ENCODE measurements around the gene FTO. TPM values are rescaled to one million over a fixed set of nuclear protein-coding genes. Genes with fewer than 3 reads are reported as not detected.

The FTO gene
- total and polyA plus RNA-seq, 2 experiments from 2014 or later = 46.8 to 77.7 TPM

DNA sequence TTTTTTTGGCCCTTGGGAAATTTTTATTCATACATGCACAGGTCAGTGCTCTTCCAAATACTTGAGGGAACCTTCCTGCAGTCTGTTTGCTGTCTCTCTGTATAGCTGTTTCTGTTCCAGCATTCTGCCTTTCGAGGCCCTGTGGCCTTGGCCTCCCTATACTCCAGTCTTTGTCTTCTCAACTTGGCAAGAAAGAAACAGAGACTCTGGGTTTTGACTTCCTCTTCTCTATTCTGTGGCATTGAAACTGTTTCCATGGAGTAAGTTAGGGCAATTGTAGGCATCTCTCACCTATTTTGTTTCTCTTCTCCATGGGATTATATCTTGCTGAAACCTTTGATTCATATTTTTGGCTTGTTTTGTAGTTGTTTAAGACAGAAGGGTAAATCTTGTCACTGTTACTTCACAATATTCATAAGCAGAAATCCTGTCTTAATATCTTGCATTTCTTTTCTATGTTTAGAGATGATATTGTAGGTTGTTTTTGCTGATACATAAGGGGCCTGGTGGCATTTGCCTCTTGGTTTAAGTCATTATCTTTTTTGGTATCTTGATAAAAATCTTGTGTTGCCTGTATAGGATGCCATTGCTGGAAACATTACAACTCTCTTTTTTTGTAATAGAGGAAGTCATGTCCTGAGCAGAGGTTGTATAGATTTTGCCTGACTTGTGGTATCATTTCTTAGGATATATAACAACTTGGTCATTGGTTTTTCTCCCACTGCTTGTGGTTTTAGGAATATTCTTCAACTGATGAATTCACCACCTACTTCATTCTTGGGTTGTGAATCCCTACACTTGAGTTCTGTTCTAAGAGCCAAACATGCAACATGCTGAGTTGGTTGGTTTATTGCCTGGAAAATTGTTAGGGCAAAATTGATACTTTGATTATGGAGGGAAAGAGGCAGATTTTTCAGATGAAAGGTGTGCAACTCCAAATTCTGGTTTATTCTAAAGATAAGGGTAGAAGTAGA is 168.6 kb downstream of the FTO start:
- no peak overlapping the region for H2AFZ ChIP-seq
- H3K4me3 ChIP-seq = no peak overlapping the region
- peaks cover 12% of the 10 kb centered on the region for H3K9me3 ChIP-seq (ENCODE audit: low read depth)
- TF ChIP-seq CTCF (IDR thresholded peaks at IDR 0.05; ENCODE audit: poor library complexity) (no peak), EZH2 (IDR thresholded peaks at IDR 0.05; ENCODE audit: borderline replicate concordance) (no peak), EZH2phosphoT487 (IDR thresholded peaks at IDR 0.05; ENCODE audit: low read depth, severe bottlenecking, unreplicated experiment) (no peak)
- WGBS (ENCODE audit: low lambda C conversion rate, missing lambda C conversion rate) = 92% methylated on average over 1 of the region's 1 CpG
- H4K20me1 ChIP-seq (ENCODE audit: insufficient read depth, poor library complexity, severe bottlenecking) = no peaks in the 10 kb centered on the region
- H3K9me2 ChIP-seq (replicated peaks; ENCODE audit: insufficient read depth) = no peaks in the 10 kb centered on the region
- H3K27ac ChIP-seq = no peak overlapping the region
- H3K79me2 ChIP-seq = no peaks in the 10 kb centered on the region
- no peaks in the 10 kb centered on the region for H3K4me1 ChIP-seq (ENCODE audit: insufficient read depth)
- no peak for DNase-seq (ENCODE audit: low spot score)
- no peaks in the 10 kb centered on the region for H3K27me3 ChIP-seq
- no peak overlapping the region for H3K4me2 ChIP-seq
- H3K36me3 ChIP-seq (replicated peaks; ENCODE audit: insufficient read depth, low read depth) = no peaks in the 10 kb centered on the region

DNA sequence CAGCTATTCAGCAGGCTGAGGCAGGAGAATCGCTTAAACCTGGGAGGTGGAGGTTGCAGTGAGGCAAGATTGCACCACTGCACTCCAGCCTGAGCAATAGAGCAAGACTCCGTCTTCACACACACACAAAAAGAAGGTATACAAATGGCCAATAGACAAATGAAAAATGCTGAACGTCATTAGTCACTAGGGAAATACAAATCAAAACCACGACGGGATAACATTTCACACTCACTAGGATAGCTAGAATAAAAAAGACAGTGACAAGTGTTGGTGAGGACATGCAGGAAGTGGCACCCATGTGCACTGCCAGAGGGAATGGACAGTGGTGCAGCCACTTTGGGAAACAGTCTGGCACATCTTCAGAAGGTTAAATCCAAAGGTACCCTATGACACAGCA is 172.9 kb downstream of the FTO start:
- no peaks in the 10 kb centered on the region for H3K79me2 ChIP-seq

GRCh38 chr16:53878216-53878615 is 174.3 kb downstream of the FTO start:
- Histone ChIP-seq H3K79me2 (no peaks in the 10 kb centered on the region), H3K4me3 (no peak overlapping the region), H3K27ac (no peak overlapping the region), H3K4me2 (no peak overlapping the region), H4K20me1 (ENCODE audit: insufficient read depth, poor library complexity, severe bottlenecking) (no peaks in the 10 kb centered on the region), H3K4me1 (ENCODE audit: insufficient read depth) (peaks cover 18% of the 10 kb centered on the region), H3K9me3 (ENCODE audit: low read depth) (no peaks in the 10 kb centered on the region), H2AFZ (no peak overlapping the region), H3K27me3 (no peaks in the 10 kb centered on the region), H3K36me3 (replicated peaks; ENCODE audit: insufficient read depth, low read depth) (no peaks in the 10 kb centered on the region), H3K9me2 (replicated peaks; ENCODE audit: insufficient read depth) (no peaks in the 10 kb centered on the region)
- TF ChIP-seq CTCF (IDR thresholded peaks at IDR 0.05; ENCODE audit: poor library complexity) = no peak
- no peak for DNase-seq (ENCODE audit: low spot score)
- WGBS (ENCODE audit: low lambda C conversion rate, missing lambda C conversion rate) = 92% methylated on average over 4 of the region's 4 CpGs

More for the DNA sequence above, 172.9 kb downstream of the FTO start:
- 86% methylated on average over 5 of the region's 5 CpGs for WGBS (ENCODE audit: low lambda C conversion rate, missing lambda C conversion rate)
- H3K9me2 ChIP-seq (replicated peaks; ENCODE audit: insufficient read depth) = no peaks in the 10 kb centered on the region
- no peak overlapping the region for H3K4me2 ChIP-seq
- no peaks in the 10 kb centered on the region for H3K9me3 ChIP-seq (ENCODE audit: low read depth)
- H3K4me3 ChIP-seq = no peak overlapping the region
- TF ChIP-seq CTCF (IDR thresholded peaks at IDR 0.05; ENCODE audit: poor library complexity) (no peak), EZH2 (IDR thresholded peaks at IDR 0.05; ENCODE audit: borderline replicate concordance) (no peak), EZH2phosphoT487 (IDR thresholded peaks at IDR 0.05; ENCODE audit: low read depth, severe bottlenecking, unreplicated experiment) (no peak)
- no peaks in the 10 kb centered on the region for H3K36me3 ChIP-seq (replicated peaks; ENCODE audit: insufficient read depth, low read depth)
- no peak overlapping the region for H2AFZ ChIP-seq
- DNase-seq (ENCODE audit: low spot score) = no peak
- H3K27ac ChIP-seq = no peak overlapping the region
- no peaks in the 10 kb centered on the region for H3K27me3 ChIP-seq
- no peaks in the 10 kb centered on the region for H4K20me1 ChIP-seq (ENCODE audit: insufficient read depth, poor library complexity, severe bottlenecking)
- H3K4me1 ChIP-seq (ENCODE audit: insufficient read depth) = peaks cover 16% of the 10 kb centered on the region

All from hepatocyte (in vitro differentiated cells).